Neural cell (in vitro differentiated cells): ENCODE measurements around the gene BMPR2.

Source experiments
- CTCF ChIP-seq: fragments of 450-650 bp; IDR thresholded peaks from 2 replicates; pipeline ENCODE4 v1.5.1; 2014; ENCODE audit warnings: antibody characterized with exemption, mild to moderate bottlenecking, moderate library complexity; ENCODE audit not compliant: poor library complexity, severe bottlenecking
- EP300 ChIP-seq: fragments of 450-650 bp; conservative IDR thresholded peaks from 2 replicates; pipeline ENCODE4 v1.6.1; 2014; ENCODE audit warnings: antibody characterized with exemption, mild to moderate bottlenecking, moderate library complexity; ENCODE audit not compliant: poor library complexity, severe bottlenecking
- EZH2 ChIP-seq: fragments of 200-600, 300-800 bp; shearing (Covaris generic), sonication (generic); IDR thresholded peaks from 2 replicates; pipeline ENCODE4 v1.6.1; 2014; ENCODE audit warnings: antibody characterized with exemption, low read length, borderline replicate concordance, mild to moderate bottlenecking; ENCODE audit not compliant: insufficient read depth, poor library complexity, severe bottlenecking
- MXI1 ChIP-seq: fragments of 450-650 bp; conservative IDR thresholded peaks from 2 replicates; pipeline ENCODE4 v1.6.1; 2014; ENCODE audit warnings: antibody characterized with exemption, mild to moderate bottlenecking; ENCODE audit not compliant: poor library complexity, severe bottlenecking
- POLR2AphosphoS5 ChIP-seq: IDR thresholded peaks from 2 replicates; pipeline ENCODE4 v1.6.1; 2012
- RAD21 ChIP-seq: fragments of 450-650 bp; conservative IDR thresholded peaks from 2 replicates; pipeline ENCODE4 v1.6.1; 2014; ENCODE audit warnings: antibody characterized with exemption, mild to moderate bottlenecking, moderate library complexity
- REST ChIP-seq: IDR thresholded peaks from 2 replicates; pipeline ENCODE4 v1.6.1; 2012; ENCODE audit warnings: borderline replicate concordance
- TAF1 ChIP-seq: IDR thresholded peaks from 2 replicates; pipeline ENCODE4 v1.6.1; 2012; ENCODE audit warnings: low read depth

GRCh38 chr2:202452744-202453143 is 76.6 kb downstream of the BMPR2 start:
- no peak for TF ChIP-seq EP300
- TF ChIP-seq CTCF, result no peak
- no peak for TF ChIP-seq EZH2
- TF ChIP-seq RAD21, result no peak
- no peak for TF ChIP-seq REST
- no peak for TF ChIP-seq POLR2AphosphoS5
- TF ChIP-seq MXI1, result no peak
- no peak for TF ChIP-seq TAF1
